HG03064 (cell line): ENCODE measurements around the gene ESYT1.

ENCODE experiments used
- ATAC-seq: cut with Tn5 transposase; IDR thresholded peaks from one replicate; pipeline ENCODE4 v1.9.1; 2021; ENCODE audit warnings: low read depth; ENCODE audit not compliant: unreplicated experiment

The ESYT1 gene, protein sequence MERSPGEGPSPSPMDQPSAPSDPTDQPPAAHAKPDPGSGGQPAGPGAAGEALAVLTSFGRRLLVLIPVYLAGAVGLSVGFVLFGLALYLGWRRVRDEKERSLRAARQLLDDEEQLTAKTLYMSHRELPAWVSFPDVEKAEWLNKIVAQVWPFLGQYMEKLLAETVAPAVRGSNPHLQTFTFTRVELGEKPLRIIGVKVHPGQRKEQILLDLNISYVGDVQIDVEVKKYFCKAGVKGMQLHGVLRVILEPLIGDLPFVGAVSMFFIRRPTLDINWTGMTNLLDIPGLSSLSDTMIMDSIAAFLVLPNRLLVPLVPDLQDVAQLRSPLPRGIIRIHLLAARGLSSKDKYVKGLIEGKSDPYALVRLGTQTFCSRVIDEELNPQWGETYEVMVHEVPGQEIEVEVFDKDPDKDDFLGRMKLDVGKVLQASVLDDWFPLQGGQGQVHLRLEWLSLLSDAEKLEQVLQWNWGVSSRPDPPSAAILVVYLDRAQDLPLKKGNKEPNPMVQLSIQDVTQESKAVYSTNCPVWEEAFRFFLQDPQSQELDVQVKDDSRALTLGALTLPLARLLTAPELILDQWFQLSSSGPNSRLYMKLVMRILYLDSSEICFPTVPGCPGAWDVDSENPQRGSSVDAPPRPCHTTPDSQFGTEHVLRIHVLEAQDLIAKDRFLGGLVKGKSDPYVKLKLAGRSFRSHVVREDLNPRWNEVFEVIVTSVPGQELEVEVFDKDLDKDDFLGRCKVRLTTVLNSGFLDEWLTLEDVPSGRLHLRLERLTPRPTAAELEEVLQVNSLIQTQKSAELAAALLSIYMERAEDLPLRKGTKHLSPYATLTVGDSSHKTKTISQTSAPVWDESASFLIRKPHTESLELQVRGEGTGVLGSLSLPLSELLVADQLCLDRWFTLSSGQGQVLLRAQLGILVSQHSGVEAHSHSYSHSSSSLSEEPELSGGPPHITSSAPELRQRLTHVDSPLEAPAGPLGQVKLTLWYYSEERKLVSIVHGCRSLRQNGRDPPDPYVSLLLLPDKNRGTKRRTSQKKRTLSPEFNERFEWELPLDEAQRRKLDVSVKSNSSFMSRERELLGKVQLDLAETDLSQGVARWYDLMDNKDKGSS

DNA sequence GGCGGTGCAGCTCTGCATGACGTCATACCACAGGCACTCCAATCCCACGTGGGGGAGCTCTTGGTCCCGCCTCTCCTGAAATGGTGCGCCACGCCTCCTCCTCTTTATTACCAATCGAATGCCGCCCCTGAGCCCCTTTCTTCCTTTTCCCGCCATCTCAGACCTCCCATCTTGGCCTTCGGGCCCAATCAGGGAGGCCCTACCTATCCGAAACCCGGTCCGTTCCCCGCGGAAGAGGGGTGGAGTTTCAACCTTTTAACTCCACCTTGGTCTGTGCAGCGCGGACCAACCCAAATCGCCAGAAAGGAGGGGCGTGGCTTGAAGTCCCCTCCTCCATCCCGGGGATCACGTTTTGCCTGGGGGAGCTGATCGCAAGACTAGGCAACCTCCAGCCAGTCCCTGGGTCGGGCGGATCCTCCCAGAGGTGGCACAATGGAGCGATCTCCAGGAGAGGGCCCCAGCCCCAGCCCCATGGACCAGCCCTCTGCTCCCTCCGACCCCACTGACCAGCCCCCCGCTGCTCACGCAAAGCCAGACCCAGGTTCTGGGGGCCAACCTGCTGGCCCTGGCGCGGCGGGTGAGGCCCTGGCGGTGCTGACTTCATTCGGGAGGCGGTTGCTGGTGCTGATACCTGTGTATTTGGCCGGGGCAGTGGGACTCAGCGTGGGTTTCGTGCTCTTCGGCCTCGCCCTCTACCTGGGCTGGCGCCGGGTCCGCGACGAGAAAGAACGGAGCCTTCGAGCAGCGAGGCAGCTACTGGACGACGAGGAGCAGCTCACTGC lies at the start of gene ESYT1:
Gene ESYT1, plus strand, starts transcription at position 380 of the 782 bp plus-strand sequence. Its CDS starts 53 bp downstream, at position 433.
- ATAC-seq = peak; percentile 84

DNA sequence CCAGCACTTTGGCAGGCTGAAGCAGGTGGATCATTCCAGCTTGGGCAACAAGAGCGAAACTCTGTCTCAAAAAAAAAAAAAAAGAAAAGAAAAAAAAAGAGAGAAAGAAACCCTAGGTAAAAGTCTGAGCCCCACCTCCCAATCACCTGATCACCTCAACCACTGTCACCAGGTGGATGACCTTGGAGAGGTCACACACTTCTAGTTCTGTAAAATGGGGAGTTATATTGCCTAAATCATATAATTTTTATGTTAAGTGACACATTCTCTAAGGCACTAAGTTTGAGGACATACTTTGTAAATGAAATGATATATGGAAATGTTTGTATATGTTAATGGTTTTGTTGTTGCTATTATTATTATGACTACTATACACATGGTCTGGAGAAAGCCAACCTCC lies 49.6 kb upstream of the ESYT1 start:
- no peak for ATAC-seq

DNA sequence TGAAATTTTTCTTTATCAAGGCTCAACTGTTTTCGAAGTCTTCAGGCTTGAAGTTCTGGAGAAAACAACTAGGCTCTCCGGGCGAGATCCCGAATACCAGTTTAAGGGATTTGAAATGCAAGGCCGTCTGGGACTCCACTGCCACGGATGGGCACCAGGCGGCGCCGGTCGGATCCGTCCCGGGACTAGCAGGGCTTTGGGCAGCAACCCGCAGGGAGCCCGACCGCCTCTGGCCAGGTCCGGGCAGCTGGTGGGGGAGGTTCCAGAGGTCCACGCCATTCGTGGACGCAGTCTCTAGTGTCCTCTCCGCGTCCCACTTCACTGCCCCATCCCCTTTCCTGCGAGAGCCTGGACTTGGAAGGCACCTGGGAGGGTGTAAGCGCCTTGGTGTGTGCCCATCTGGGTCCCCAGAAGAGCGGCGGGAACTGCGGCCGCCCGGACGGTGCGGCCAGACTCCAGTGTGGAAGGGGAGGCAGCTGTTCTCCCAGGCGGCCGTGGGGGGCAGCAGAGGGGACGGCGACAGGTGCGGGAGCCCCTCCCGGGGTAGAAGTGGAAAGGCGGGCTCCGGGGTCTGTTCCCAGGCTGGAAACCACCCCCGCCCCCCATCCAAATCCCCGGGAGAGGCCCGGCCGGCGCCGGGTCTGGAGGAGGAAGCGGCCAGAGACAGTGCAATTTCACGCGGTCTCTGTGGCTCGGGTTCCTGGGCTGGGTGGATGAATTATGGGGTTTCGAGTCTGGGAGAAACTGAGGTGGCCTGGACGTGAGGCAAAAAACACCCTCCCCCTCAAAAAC lies 48.9 kb upstream of the ESYT1 start:
- no peak for ATAC-seq

DNA sequence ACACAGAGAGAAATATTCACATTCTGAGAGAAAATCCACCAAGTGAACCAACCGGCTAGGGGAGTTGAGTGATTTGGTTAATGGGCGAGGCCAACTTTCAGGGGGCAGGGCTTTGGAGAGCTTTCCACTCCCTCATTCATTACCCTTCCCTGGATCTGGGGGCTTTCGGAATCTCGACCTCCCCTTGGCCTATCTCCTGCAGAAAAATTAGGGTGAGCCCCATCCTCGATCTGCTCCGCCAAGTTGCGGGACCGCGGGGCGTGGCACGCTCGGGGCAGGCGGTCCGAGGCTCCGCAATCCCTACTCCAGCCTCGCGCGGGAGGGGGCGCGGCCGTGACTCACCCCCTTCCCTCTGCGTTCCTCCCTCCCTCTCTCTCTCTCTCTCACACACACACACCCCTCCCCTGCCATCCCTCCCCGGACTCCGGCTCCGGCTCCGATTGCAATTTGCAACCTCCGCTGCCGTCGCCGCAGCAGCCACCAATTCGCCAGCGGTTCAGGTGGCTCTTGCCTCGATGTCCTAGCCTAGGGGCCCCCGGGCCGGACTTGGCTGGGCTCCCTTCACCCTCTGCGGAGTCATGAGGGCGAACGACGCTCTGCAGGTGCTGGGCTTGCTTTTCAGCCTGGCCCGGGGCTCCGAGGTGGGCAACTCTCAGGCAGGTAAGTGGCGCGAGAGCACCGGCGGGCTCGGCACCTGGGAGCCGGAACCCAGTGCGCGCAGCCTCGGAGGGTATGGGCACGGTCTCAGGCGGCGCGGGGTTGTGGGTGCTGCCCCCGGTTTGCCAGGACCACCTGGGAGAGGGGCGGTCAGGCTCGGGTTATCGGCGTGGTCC lies 48.1 kb upstream of the ESYT1 start, which contains the start of gene ERBB3:
Gene ERBB3, plus strand, starts transcription at position 443 of the 833 bp plus-strand sequence. Its CDS starts 136 bp downstream, at position 579.
- ATAC-seq = no peak

DNA sequence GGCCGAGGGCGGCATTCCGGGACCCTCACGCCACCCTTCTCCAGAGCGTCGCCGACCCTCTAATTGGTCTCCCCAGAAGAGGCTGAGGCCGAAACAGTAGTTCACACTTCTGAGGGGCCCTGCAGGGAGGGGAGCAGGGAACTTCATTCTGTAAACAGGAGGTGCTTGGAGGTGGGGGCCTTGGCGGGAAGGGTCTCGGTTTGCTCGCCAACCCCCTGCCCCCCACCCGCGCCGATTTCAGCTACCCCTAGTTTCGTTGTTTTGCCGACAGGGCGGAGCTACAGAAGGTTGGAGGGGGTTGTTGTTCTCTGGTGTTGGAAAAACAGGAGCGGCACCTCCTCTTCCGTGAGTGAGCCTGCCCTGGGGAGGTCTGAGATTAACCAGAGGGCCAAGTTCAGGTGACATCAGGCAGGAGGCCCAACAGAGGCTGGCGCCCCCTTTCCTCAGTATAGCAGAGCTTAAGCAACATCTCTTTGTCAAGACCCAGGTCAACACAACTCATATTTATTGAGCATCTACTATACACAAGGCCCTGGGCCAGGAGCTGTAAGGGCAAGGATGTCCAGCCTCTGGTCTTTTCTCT lies 47.4 kb upstream of the ESYT1 start:
- ATAC-seq = no peak

DNA sequence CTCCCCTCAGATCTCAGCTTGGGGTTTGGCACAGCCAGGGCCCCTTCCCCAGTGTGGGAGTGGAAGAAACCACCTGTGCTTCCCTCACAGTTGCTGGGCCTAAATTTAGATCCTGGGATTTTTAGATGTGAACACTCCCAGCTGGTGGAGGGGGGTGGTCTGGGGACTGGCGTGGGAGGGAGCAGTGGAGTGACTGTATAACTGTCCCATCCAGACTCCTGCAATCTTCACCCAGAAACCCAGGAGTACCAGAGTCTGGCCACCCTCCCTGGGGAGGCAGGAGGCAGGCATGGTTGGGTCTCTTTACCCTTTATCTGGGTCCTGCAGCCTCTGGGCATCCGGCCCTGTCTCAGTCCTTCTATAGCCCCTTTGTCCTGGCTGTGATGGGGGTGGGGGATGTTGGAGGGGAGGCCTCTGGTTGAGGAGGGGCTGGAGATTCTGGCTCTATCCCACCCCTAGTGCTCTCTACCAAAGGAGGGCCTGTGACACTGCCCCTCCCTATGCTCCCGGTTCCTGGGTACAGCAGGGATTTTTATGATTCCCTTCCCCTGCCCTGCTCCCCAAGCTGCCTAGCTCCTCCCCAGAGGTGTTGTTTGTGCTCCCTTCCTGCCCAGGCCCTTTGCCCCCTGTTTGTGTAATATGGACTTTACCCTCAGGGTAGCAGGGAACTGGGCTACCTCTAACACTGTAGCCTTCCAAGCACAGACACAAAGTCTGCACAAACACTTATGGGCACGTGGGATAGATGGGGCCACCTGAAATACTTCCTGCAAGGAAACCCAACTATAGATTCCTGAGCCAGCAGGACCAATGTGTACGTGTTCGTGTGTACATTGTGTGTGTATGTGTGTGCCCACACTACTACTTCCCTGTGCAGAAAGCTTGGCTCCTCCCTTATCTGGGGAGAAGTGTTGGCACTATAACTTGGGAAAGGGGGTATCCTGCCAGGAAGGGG lies 46.4 kb upstream of the ESYT1 start:
- ATAC-seq = no peak

DNA sequence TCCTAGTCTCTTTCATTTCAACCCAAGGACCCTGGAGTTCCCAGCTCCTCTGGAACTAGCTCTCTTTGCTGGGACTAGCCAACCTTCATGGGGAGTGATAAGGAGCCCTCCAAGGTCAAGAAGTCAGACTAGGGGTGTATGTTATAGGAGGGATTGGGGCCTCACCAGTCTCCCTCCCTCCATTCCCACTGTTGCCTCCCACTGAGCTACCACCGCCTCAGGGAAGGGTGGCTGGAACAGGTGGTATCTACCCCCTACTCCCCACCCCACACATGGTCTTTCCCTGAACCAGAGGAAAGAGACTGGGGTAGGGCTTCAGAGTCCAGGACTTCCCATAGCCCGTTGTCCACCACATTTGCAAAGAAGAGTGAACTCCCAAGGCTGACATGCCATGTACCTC lies 45.7 kb upstream of the ESYT1 start:
- no peak for ATAC-seq

DNA sequence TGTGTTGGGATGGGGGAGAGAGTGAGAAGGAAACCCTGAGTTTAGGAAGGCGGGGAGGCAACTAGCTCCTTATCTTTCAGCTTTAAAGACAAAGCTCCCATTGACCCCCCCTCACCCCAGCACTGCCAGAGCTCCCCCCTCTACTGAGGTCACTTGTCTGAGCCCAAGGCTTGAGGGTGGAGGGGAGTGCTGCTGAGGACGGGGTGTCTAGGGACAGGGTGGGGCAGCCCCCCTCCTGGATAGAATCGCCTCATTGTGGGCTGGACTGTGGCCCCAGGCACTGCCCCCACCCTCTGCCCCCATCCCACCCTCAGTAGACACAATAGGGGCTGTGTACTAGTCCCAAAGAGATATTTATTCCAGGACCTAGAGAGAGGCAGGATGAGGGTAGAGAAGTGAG lies 45.1 kb upstream of the ESYT1 start:
- ATAC-seq = no peak

DNA sequence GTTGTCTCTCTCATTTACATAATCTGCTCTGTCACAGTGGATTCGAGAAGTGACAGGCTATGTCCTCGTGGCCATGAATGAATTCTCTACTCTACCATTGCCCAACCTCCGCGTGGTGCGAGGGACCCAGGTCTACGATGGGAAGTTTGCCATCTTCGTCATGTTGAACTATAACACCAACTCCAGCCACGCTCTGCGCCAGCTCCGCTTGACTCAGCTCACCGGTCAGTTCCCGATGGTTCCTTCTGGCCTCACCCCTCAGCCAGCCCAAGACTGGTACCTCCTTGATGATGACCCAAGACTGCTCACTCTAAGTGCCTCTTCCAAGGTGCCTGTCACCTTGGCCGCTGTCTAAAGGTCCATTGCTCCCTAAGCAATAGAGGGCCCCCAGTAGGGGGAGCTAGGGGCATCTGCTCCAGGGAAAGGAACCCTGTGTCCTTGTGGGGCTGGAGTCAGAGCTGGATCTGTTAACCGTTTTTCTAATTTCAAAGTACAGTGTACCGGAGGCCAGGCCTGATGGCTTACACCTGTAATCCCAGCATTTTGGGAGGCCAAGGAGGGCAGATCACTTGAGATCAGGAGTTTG lies 43.0 kb upstream of the ESYT1 start:
- no peak for ATAC-seq

DNA sequence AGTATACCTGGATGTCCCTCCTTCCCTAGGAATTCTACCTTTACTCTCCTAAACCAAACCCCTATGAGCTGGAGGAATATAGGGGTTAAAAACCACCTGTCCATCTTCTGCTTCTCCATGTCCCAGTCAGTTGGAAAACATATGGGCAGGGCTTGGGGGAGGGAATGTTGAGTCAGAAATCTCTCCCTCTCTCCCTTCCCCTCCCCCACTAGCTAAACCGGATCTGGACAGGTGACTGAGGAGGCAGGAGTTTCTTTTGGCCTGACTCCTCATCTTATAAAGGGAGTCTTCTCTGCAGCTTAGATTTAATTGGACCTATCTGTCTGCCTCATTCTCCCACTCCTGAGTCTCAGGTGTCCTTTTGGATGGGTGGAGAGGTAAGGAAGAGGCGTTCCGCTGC lies 42.0 kb upstream of the ESYT1 start:
- no peak for ATAC-seq

DNA sequence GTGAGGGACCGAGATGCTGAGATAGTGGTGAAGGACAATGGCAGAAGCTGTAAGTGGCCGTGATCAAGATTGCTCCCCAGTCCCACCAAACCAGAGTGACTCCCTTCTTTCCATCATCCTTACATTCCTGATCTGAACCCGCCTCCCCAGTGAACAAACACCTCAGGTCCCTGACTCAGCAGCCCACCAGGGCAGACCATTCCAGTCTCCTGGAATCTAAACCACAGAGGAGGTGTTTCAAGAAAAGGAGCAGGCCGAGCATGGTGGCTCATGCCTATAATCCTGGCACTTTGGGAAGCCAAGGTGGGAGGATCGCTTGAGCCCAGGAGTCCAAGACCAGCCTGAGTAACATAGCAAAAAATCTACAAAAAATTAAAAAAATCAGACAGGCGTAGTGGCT lies 41.5 kb upstream of the ESYT1 start:
- ATAC-seq = no peak

DNA sequence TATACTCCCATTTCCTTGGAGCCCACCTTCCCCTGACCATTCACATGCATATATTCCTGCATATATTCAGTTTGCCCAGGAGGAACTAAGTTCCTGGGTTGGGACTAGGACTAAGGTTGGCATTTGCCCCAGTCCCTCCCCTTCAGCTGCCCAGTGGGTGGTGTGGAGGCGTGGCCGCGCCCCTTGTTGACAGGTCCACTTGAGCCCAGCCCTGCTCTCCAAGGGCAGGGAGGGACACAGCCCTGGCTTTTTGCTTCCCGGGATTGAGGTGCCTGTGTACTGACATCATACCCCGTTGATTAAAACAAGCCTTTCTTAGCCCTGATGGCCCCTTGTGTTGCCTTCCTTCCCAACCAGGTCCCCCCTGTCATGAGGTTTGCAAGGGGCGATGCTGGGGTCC lies 40.8 kb upstream of the ESYT1 start:
- ATAC-seq = no peak

DNA sequence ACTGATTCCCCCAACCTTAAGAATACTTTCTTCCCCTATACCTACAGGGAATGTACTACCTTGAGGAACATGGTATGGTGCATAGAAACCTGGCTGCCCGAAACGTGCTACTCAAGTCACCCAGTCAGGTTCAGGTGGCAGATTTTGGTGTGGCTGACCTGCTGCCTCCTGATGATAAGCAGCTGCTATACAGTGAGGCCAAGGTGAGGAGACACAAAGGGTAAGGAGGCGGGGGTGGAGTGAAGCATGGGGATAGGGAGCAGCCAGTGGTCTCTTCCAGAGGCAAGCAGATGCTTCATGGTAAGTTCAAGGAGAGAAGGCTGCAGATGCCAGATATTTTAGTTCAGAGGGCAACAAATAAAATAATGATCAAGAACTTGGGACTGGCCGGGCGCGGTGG lies 30.3 kb upstream of the ESYT1 start:
- no peak for ATAC-seq

DNA sequence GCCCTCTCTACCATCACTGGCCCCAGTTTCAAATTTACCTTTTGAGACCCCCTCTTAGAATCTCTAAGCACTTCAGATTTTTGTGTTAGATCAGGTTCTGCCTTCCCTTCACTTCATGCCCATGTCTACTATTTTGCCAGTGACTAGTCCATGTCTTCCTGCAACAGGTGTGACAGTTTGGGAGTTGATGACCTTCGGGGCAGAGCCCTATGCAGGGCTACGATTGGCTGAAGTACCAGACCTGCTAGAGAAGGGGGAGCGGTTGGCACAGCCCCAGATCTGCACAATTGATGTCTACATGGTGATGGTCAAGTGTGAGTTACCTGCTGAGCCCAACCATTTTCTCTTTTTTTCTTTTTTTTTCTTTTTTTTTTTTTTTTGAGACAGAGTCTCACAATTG lies 29.5 kb upstream of the ESYT1 start:
- no peak for ATAC-seq

DNA sequence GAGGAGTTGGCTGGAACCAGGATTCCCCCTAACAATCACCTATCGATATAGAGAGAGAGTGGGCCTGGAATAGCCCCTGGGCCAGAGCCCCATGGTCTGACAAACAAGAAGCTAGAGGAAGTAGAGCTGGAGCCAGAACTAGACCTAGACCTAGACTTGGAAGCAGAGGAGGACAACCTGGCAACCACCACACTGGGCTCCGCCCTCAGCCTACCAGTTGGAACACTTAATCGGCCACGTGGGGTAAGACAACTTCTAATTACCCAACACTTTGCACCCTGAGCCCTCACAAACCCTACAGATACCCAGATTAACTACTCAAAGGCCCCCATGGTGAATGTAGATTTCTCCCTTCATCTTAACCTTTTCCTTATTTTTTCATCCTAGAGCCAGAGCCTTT lies 28.3 kb upstream of the ESYT1 start:
- ATAC-seq = no peak

DNA sequence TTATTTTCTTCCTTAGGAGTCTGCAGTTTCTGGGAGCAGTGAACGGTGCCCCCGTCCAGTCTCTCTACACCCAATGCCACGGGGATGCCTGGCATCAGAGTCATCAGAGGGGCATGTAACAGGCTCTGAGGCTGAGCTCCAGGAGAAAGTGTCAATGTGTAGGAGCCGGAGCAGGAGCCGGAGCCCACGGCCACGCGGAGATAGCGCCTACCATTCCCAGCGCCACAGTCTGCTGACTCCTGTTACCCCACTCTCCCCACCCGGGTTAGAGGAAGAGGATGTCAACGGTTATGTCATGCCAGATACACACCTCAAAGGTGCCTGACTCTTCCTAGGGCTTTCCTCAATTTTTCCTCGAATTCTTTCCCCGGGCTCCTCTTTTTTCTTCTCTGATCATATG lies 27.0 kb upstream of the ESYT1 start:
- ATAC-seq = no peak

DNA sequence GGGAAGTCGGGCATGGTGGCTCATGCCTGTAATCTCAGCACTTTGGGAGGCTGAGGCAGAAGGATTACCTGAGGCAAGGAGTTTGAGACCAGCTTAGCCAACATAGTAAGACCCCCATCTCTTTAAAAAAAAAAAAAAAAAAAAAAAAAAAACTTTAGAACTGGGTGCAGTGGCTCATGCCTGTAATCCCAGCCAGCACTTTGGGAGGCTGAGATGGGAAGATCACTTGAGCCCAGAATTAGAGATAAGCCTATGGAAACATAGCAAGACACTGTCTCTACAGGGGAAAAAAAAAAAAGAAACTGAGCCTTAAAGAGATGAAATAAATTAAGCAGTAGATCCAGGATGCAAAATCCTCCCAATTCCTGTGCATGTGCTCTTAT lies 25.4 kb upstream of the ESYT1 start:
- no peak for ATAC-seq
